Fibroblast of skin of scalp (primary cell): ENCODE data around the gene MSI1. TPM values are rescaled to one million over a fixed set of nuclear protein-coding genes. Genes with fewer than 3 reads are reported as not detected.
A peak's percentile ranks its signal among the peaks of the same experiment; 100 is the strongest.

ENCODE experiments used
- DNase-seq: peaks from one replicate; pipeline ENCODE4 v3.0.0-alpha.2; 2013
- polyA plus RNA-seq, 2 experiments: library from polyadenylated mRNA; unstranded; fragments of 120-200 nt; gene quantifications; one replicate each; pipeline ENCODE4 v1.2.1, GENCODE V29; 2013; ENCODE audit not compliant: insufficient read length in 2 of 2

The MSI1 gene
- 1.0 TPM for polyA plus RNA-seq (2013, experiment 1 of 2; ENCODE audit: insufficient read length)
- 1.8 TPM for polyA plus RNA-seq (2013, experiment 2 of 2; ENCODE audit: insufficient read length)

GRCh38 chr12:120368789-120369602 is at the start of gene MSI1:
TSS of gene MSI1 (minus strand) at chr12:120369164. CDS start at chr12:120369091, 73 bp downstream.
- DNase-seq, result no peak

GRCh38 chr12:120417917-120418580 is 49.1 kb upstream of the MSI1 start:
- no peak for DNase-seq

DNA sequence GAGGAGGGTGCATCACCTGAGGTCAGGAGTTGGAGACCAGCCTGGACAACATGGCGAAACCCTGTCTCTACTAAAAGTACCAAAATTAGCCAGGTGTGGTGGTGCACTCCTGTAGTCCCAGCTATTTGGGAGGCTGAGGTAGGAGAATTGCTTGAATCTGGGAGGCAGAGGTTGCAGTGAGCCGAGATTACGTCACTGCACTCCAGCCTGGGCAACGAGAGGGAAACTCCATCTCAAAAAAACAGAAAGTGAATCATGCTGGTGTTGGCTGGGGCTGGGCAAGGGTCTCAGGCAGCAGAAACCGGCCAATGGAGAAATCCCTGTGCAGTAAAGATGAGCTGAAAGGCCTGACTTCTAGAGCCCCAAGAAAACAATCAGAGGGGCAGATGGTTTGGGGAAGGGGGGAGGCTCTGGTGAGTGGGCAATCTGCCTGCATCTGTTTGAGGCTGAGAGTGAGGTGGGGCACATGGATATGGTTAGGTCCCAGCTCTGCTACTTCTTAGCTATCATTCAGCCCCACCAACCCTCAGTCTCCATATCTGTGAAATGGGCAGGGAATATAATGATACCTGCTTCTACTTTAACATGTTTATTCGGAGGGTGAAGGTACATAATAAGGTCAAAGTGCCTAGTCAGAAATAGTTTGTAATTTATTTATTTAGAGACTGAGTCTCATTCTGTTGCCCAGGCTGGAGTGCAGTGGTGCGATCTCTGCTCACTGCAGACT is 47.7 kb upstream of the MSI1 start:
- no peak for DNase-seq

GRCh38 chr12:120413901-120414695 is 45.1 kb upstream of the MSI1 start:
- no peak for DNase-seq

- no peak for DNase-seq
These were observed 43.5 kb upstream of the MSI1 start for GRCh38 chr12:120412421-120412820.

GRCh38 chr12:120408771-120409170 is 39.8 kb upstream of the MSI1 start:
- no peak for DNase-seq

GRCh38 chr12:120406553-120406952 is 37.6 kb upstream of the MSI1 start:
- no peak for DNase-seq

- DNase-seq, result no peak
These were observed 37.1 kb upstream of the MSI1 start for GRCh38 chr12:120406069-120406468.

DNA sequence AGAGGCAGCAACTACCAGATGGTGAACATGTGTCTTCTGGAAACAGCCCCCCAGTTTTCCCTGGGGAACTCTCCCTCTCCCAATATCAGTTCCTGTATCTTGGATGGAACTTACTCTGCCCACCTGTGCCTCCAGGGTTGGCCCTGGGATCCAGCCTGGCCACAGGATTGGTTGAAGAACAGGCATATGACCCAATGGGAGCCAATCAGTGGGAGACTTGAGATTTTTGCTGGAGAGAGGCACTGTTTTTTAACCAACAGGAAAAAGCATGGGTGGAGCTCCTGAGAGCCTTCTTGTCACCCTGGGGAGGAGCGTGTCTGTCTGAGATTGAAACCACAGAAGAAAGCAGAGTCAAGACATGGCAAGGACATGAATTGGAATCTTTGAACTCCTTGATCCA is 35.3 kb upstream of the MSI1 start:
- no peak for DNase-seq

DNA sequence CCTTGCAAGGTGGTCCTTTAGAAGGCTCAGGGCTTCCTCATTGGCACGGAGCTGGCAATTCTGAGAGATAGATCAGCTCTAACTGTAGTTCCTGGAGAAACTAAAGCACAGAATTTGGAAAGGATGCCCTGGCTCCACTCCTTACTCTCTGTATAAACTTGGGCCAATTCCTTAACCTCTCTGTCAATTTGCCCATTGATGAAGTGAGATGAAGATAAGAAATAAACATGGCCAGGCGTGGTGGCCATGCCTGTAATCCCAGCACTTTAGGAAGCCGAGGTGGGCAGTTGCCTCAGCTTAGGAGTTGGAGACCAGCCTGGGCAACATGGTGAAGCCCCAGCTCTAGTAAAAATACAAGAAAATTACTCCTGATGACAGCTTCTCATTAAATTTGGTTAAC is 34.9 kb upstream of the MSI1 start:
- no peak for DNase-seq

DNA sequence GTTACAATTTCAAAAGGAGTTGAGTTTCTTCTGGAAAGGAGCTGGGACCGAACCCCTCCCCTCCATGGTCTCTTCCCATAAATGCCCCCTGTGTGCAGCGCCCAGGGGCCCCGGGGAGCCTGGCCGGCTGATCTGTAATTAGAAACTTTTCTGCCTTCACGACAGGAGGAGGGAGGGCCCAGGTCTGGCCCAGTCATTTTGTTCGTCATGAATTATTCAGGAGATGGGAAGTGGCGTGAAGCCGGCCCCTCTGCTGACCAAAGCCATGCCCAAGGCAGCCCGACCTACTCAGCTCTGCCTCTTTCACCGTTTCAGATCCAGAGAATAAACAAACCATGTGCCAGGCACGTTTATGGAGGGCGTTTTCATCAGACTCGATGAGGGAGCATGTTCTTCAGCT is 33.3 kb upstream of the MSI1 start:
- no peak for DNase-seq

GRCh38 chr12:120399531-120399930 is 30.6 kb upstream of the MSI1 start:
- DNase-seq, result peak; percentile 19

DNA sequence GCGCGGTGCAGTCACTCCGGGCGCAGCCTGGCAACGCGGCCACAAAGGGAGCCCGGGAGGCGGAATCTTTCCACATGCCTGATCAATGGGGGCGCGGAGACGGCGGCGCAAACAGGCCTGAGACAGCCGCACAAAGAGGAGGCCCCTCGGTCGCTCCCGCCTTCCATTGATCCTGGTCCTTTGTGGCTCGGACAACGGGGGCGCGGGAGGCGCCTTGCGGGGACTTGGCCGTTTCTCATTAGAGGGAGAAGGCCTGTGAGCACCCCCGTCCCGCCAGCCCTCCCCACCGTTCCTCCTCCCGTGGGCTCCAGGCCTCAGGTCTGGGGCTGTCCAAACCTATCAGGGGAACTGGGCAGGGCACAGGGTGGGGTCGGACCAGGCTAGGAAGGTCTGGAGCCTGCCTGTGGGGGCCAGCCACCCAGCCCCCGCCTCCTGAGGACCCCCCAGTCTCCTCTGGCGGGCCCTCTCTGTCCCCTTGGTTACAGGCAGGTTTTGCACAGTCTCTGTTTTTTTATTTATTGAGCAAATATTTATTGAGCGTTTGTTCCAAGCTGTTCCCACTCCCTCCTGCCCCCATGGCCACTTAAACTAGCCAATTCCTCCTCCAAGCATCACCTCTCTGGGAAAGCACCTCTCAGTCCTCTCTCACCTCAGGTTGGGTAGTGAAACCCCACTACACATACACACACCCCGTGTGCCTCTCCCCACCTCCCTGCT is 29.0 kb upstream of the MSI1 start:
- no peak for DNase-seq

DNA sequence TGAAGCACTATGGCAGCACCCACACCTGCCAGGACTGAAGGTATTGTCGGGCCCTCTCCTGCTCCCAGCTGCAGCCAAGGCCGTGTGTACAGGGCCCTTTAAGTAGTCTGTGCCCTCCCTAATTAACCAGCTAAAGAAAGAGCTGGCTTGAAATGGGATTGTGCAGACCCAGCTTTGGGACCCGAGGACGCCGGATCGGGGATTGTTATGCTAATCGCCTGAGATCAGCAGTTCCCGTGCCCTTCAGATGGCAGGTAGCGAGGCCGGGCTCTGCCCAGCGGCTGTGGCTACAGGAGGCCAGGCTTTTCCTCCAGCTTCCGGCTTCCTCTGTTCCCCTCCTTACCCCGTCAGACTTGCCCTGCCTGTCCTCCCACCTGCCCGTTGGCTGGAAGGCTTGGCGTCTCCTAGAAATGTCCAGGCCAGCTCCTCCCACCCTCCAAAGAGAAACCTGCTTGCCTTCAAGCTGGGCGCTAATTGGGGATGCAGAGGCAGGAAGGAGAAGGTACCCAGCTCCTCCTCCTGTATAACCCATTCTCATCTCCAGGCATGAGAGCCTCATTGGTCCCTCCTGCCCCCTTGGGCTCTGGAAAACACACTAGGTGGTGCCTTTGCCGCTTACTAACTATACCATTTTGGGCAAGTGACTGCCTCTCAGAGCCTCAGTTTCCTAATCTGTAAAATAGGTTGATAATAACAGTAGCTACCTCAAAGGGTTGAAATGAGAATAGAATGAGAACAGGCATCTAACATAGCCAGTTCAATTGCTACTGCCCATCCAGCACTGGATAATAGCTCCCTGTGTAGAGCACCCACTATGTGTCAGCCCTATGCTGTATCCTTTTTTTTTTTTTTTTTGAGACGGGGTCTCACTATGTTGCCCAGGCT is 25.8 kb upstream of the MSI1 start:
- DNase-seq, result no peak

GRCh38 chr12:120390540-120391120 is 21.7 kb upstream of the MSI1 start:
- DNase-seq, result no peak

- DNase-seq, result no peak
These were observed 19.9 kb upstream of the MSI1 start for GRCh38 chr12:120388691-120389481.

GRCh38 chr12:120381752-120382419 is 12.9 kb upstream of the MSI1 start:
- DNase-seq, result peak; percentile 13

- no peak for DNase-seq
These were observed 9.1 kb upstream of the MSI1 start for GRCh38 chr12:120378036-120378435.

DNA sequence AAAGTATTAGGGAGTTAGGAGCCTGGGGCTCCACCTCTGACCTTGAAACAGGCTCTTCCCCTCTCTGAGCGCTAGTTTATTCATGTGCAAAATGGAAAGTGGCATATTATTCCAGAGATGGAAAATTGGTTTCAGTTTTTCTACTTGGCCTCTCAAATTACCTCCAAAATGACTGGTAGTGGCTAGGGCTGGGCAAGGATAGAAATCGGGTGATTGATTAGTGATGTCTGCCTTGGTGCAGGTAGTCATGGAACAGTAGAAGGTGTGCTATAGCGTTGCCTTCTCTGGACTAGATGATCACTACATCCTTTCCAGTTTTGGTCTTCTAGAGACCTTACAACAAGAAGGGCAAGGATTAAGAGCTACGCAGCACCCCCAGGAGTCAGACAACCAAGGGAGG is 8.6 kb upstream of the MSI1 start:
- DNase-seq, result no peak
